ENCODE measurements around the gene KCNK16.

The KCNK16 gene

DNA sequence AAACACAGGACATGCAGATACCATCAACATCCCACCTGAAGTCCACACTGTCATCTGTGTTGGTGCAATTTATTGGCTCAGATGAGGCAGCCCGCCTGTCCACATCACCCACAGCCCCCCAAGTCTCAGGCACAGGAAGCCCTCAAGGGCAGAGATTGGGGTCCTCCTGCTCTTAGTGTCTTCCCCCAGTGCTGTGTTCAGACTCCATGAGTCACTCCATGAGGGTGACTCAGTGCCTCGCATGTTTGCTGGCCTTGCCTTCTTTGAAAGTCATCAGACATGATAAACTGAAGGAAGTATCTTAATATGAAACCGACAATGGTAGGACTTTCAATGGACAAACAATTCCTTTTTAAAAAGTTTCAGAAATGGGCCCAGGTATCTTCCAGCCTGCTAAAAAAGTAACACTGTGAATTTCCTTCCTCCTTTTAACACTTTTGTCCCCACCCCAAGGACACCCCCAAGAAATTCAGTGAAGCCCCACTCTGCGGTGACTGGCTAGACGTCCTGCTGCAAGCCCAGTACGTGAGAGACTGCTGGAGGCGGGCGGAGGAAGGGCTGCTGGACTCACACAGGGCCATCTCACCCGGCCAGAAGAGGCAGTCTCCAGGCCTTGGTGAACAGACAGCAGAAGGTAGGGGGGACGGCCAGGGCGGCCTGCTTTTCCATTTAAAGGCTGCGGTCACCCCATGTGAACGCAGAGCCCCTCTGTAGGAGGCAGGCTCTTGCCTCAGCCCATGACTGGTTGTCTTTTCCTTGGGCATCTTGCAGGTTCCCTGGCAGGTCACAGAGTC is 43.0 kb upstream of the KCNK16 start:
- Histone ChIP-seq H3K27ac (no peak overlapping the region), H3K4me3 (ENCODE audit: low read depth, low read length) (no peak overlapping the region), H3K9me3 (ENCODE audit: severe bottlenecking) (no peaks in the 10 kb centered on the region), H3K36me3 (no peaks in the 10 kb centered on the region), H3K27me3 (ENCODE audit: insufficient read depth, low read depth, severe bottlenecking) (no peaks in the 10 kb centered on the region)
- TF ChIP-seq, protein P1, sequence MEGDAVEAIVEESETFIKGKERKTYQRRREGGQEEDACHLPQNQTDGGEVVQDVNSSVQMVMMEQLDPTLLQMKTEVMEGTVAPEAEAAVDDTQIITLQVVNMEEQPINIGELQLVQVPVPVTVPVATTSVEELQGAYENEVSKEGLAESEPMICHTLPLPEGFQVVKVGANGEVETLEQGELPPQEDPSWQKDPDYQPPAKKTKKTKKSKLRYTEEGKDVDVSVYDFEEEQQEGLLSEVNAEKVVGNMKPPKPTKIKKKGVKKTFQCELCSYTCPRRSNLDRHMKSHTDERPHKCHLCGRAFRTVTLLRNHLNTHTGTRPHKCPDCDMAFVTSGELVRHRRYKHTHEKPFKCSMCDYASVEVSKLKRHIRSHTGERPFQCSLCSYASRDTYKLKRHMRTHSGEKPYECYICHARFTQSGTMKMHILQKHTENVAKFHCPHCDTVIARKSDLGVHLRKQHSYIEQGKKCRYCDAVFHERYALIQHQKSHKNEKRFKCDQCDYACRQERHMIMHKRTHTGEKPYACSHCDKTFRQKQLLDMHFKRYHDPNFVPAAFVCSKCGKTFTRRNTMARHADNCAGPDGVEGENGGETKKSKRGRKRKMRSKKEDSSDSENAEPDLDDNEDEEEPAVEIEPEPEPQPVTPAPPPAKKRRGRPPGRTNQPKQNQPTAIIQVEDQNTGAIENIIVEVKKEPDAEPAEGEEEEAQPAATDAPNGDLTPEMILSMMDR (IDR thresholded peaks at IDR 0.05; ENCODE audit: low read depth, low read length), result no peak
- peak; percentile 8 for DNase-seq

GRCh38 chr6:39363280-39363679 is 40.8 kb upstream of the KCNK16 start:
- H3K27me3 ChIP-seq (ENCODE audit: insufficient read depth, low read depth, severe bottlenecking), result no peaks in the 10 kb centered on the region
- no peaks in the 10 kb centered on the region for H3K9me3 ChIP-seq (ENCODE audit: severe bottlenecking)
- peak; percentile 9 for DNase-seq
- no peak overlapping the region for H3K27ac ChIP-seq
- TF ChIP-seq, protein P1 (IDR thresholded peaks at IDR 0.05; ENCODE audit: low read depth, low read length), result no peak
- no peak overlapping the region for H3K4me3 ChIP-seq (ENCODE audit: low read depth, low read length)
- H3K36me3 ChIP-seq, result no peaks in the 10 kb centered on the region

GRCh38 chr6:39362487-39362865 is 40.0 kb upstream of the KCNK16 start:
- Histone ChIP-seq H3K27me3 (ENCODE audit: insufficient read depth, low read depth, severe bottlenecking) (no peaks in the 10 kb centered on the region), H3K36me3 (no peaks in the 10 kb centered on the region), H3K9me3 (ENCODE audit: severe bottlenecking) (no peaks in the 10 kb centered on the region), H3K4me3 (ENCODE audit: low read depth, low read length) (peak overlapping the region; percentile 7; the same call in 1 of the 2 replicates), H3K27ac (peak overlapping the region; percentile 57)
- TF ChIP-seq, protein P1 (IDR thresholded peaks at IDR 0.05; ENCODE audit: low read depth, low read length), result peak; percentile 95
- DNase-seq, result peak; percentile 94

DNA sequence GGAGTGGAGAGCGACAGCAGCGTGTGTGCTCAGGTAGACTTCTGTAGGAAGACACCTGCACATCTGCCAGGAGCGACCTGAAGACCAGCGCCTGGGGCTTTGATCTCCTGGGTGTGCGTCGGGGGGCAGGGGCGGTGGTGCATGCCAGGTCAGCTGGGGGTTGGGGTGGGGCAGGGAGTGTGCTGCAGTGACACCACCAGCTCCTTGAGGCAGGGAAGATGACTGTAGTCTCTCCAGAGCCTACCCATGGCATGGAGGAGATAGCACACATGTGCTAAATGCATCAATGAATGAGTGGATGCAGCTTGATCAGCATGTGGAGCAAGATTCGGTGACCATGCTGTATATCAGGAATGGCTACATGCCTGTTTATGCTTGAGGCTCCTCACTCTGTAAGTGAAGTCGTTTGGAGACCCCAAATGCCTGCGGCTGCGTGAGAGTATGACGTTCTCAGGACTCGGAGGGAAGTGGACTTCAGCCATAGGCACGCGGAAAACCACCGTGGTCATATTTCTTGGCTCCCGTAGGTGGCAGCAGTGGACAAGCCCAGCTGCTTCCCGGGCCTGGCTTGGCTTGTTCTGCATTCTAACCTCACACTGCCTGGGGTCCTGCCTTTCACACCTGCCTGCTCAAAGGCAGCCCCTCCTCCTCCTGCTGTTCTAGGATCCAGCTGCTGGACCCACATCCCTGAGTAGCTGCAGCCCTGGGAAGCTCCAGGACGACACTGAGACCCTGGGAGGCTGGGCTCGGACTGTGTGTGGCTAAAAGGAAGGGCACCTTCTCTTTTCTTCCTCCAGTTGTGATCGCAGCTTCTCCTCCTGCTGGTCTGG is 39.4 kb upstream of the KCNK16 start:
- TF ChIP-seq, protein P1 (IDR thresholded peaks at IDR 0.05; ENCODE audit: low read depth, low read length), result peak; percentile 99
- peak overlapping the region; percentile 57 for H3K27ac ChIP-seq
- H3K4me3 ChIP-seq (ENCODE audit: low read depth, low read length), result peak overlapping the region; percentile 7; the same call in 1 of the 2 replicates
- H3K27me3 ChIP-seq (ENCODE audit: insufficient read depth, low read depth, severe bottlenecking), result no peaks in the 10 kb centered on the region
- no peaks in the 10 kb centered on the region for H3K9me3 ChIP-seq (ENCODE audit: severe bottlenecking)
- no peaks in the 10 kb centered on the region for H3K36me3 ChIP-seq
- DNase-seq, result peak; percentile 90

- Histone ChIP-seq H3K36me3 (no peaks in the 10 kb centered on the region), H3K27ac (no peak overlapping the region), H3K4me3 (ENCODE audit: low read depth, low read length) (no peak overlapping the region), H3K9me3 (ENCODE audit: severe bottlenecking) (no peaks in the 10 kb centered on the region), H3K27me3 (ENCODE audit: insufficient read depth, low read depth, severe bottlenecking) (no peaks in the 10 kb centered on the region)
- peak; percentile 6 for DNase-seq
- TF ChIP-seq, protein P1 (IDR thresholded peaks at IDR 0.05; ENCODE audit: low read depth, low read length), result no peak
Observed at GRCh38 chr6:39360378-39360777, 37.9 kb upstream of the KCNK16 start.

All from WERI-Rb-1 (cell line).